H1 (cell line): ENCODE data around the gene LRRC27. TPM values are rescaled to one million over a fixed set of nuclear protein-coding genes. Genes with fewer than 3 reads are reported as not detected.

Experiments
- CTCF ChIA-PET: fragments of 300-600 bp; sonication (Branson Sonifier 250); formaldehyde crosslinking; loops from one replicate; lab custom pipeline; 2021; ENCODE audit not compliant: partially characterized antibody; lab: Charles Lee
- POLR2A ChIA-PET: fragments of 300-600 bp; sonication (Branson Sonifier 250); formaldehyde crosslinking; loops from one replicate; lab custom pipeline; 2021; ENCODE audit warnings: inconsistent platforms; ENCODE audit not compliant: partially characterized antibody; lab: Charles Lee
- DNase-seq, 2 experiments: peaks; one replicate each; pipeline versions ENCODE4 v3.0.0 to v3.0.0-alpha.2; 2010 to 2022; ENCODE audit warnings: low spot score in 2 of 2, low read depth in 1 of 2, mixed read lengths in 1 of 2
- FAIRE-seq: peaks from 2 replicates; lab custom pipeline; 2011; peaks lifted over from hg19 to GRCh38; lab: Jason Lieb, UNC
- H2AFZ ChIP-seq: 2 replicates; pipeline ENCODE4 v1.8.1; 2012; ENCODE audit warnings: low read length, inconsistent platforms
- H2AK5ac ChIP-seq: 2 replicates; pipeline ENCODE4 v1.6.1; 2013; ENCODE audit warnings: low read depth, low read length
- H2BK120ac ChIP-seq: replicated peaks from 2 replicates; pipeline ENCODE3; 2013; ENCODE audit warnings: low read depth, low read length, inconsistent platforms
- H2BK12ac ChIP-seq: 2 replicates; pipeline ENCODE4 v1.6.1; 2013; ENCODE audit warnings: low read depth, low read length
- H2BK15ac ChIP-seq: 2 replicates; pipeline ENCODE4 v1.6.1; 2013; ENCODE audit warnings: low read length
- H2BK20ac ChIP-seq: 2 replicates; pipeline ENCODE4 v1.6.1; 2013; ENCODE audit warnings: low read length
- H2BK5ac ChIP-seq: 2 replicates; pipeline ENCODE4 v1.6.1; 2013; ENCODE audit warnings: low read depth, low read length
- H3K14ac ChIP-seq: 2 replicates; pipeline ENCODE4 v1.6.1; 2013; ENCODE audit warnings: inconsistent platforms; ENCODE audit not compliant: insufficient read length
- H3K18ac ChIP-seq: 2 replicates; pipeline ENCODE4 v1.6.1; 2013; ENCODE audit warnings: low read length; ENCODE audit errors: extremely low read depth
- H3K23ac ChIP-seq: 2 replicates; pipeline ENCODE4 v1.6.1; 2013; ENCODE audit warnings: inconsistent platforms; ENCODE audit not compliant: insufficient read length
- H3K23me2 ChIP-seq: 2 replicates; pipeline ENCODE4 v1.6.1; 2013; ENCODE audit warnings: low read depth, low read length
- H3K27ac ChIP-seq: 2 replicates; pipeline ENCODE4 v1.6.1; 2011; ENCODE audit warnings: low read depth, low read length, inconsistent platforms
- H3K27me3 ChIP-seq, 4 experiments: replicated peaks in 1 of 4; 1 replicate in 1 of 4; 2 replicates in 3 of 4; pipeline versions ENCODE4 v1.6.1 to v1.8.1; 2011 to 2013; ENCODE audit warnings: low read length in 3 of 4, mild to moderate bottlenecking in 3 of 4, inconsistent platforms in 2 of 4, mixed read lengths in 2 of 4, moderate library complexity in 1 of 4; ENCODE audit not compliant: control insufficient read depth in 3 of 4, insufficient read depth in 3 of 4; ENCODE audit errors: extremely low read depth in 1 of 4
- H3K36me3 ChIP-seq, 4 experiments: 2 replicates each; pipeline versions ENCODE4 v1.6.1 to v1.8.1; 2011 to 2013; ENCODE audit warnings: mild to moderate bottlenecking in 4 of 4, low read length in 3 of 4, moderate library complexity in 2 of 4, control low read depth in 1 of 4, inconsistent platforms in 1 of 4; ENCODE audit not compliant: insufficient read depth in 4 of 4, control insufficient read depth in 2 of 4
- H3K4ac ChIP-seq: replicated peaks from 2 replicates; pipeline ENCODE3; 2013; ENCODE audit warnings: low read length, low read depth, mixed read lengths, inconsistent platforms; ENCODE audit not compliant: insufficient read length
- H3K4me1 ChIP-seq, 4 experiments: replicated peaks in 1 of 4; 1 replicate in 1 of 4; 2 replicates in 3 of 4; pipeline versions ENCODE4 v1.6.1 to v1.8.1; 2011 to 2013; ENCODE audit warnings: low read length in 3 of 4, inconsistent platforms in 2 of 4, mixed read lengths in 1 of 4; ENCODE audit not compliant: insufficient read depth in 4 of 4, control insufficient read depth in 3 of 4
- H3K4me2 ChIP-seq, 2 experiments: 2 replicates each; pipeline versions ENCODE4 v1.6.1 to v1.8.1; 2011 to 2013; ENCODE audit warnings: low read depth in 2 of 2, low read length in 2 of 2, control low read depth in 1 of 2, inconsistent platforms in 1 of 2, mild to moderate bottlenecking in 1 of 2; ENCODE audit not compliant: insufficient read depth in 1 of 2
- H3K4me3 ChIP-seq, 4 experiments: fragments of 200-600, 300-600 bp in 1 of 4; sonication (generic), shearing (Covaris generic), sonication (Bioruptor Twin) in 1 of 4; 2 replicates each; pipeline versions ENCODE4 v1.5.1 to v1.8.1; 2011 to 2016; ENCODE audit warnings: low read length in 4 of 4, low read depth in 3 of 4, control low read depth in 2 of 4, inconsistent platforms in 2 of 4, mild to moderate bottlenecking in 2 of 4, mixed read lengths in 1 of 4, moderate library complexity in 1 of 4; ENCODE audit not compliant: insufficient read depth in 2 of 4; ENCODE audit errors: extremely low read depth in 1 of 4
- H3K56ac ChIP-seq: replicated peaks from 2 replicates; pipeline ENCODE3; 2013; ENCODE audit warnings: low read depth, mild to moderate bottlenecking, mixed read lengths, low read length, inconsistent platforms; ENCODE audit not compliant: insufficient read length
- H3K79me1 ChIP-seq: 2 replicates; pipeline ENCODE4 v1.6.1; 2013; ENCODE audit warnings: low read depth, low read length, control low read depth
- H3K79me2 ChIP-seq, 2 experiments: 2 replicates each; pipeline versions ENCODE4 v1.6.1 to v1.8.1; 2012 to 2013; ENCODE audit warnings: low read length in 2 of 2, mild to moderate bottlenecking in 2 of 2, inconsistent platforms in 1 of 2; ENCODE audit not compliant: insufficient read depth in 2 of 2, control insufficient read depth in 1 of 2
- H3K9ac ChIP-seq, 4 experiments: replicated peaks in 1 of 4; 1 replicate in 1 of 4; 2 replicates in 3 of 4; pipeline versions ENCODE4 v1.6.1 to v1.8.1; 2011 to 2013; ENCODE audit warnings: low read depth in 3 of 4, low read length in 3 of 4, control low read depth in 2 of 4, mild to moderate bottlenecking in 2 of 4, moderate library complexity in 2 of 4, inconsistent platforms in 1 of 4; ENCODE audit errors: extremely low read depth in 1 of 4
- H3K9me3 ChIP-seq, 2 experiments: 2 replicates each; pipeline versions ENCODE4 v1.6.1 to v1.8.1; 2012 to 2013; ENCODE audit warnings: mild to moderate bottlenecking in 2 of 2, moderate library complexity in 2 of 2, control low read depth in 1 of 2, inconsistent platforms in 1 of 2, low read depth in 1 of 2, low read length in 1 of 2, mixed read lengths in 1 of 2; ENCODE audit not compliant: insufficient read depth in 2 of 2
- H4K20me1 ChIP-seq, 2 experiments: replicated peaks in 1 of 2; 2 replicates each; pipeline versions ENCODE3 to v1.8.1; 2011 to 2013; ENCODE audit warnings: inconsistent platforms in 2 of 2, low read length in 2 of 2, mild to moderate bottlenecking in 1 of 2; ENCODE audit not compliant: insufficient read depth in 2 of 2, control insufficient read depth in 1 of 2
- H4K5ac ChIP-seq: 2 replicates; pipeline ENCODE4 v1.6.1; 2013; ENCODE audit warnings: low read length, low read depth, mixed read lengths, inconsistent platforms; ENCODE audit not compliant: insufficient read length
- H4K8ac ChIP-seq: 2 replicates; pipeline ENCODE4 v1.8.0; 2013; ENCODE audit warnings: mild to moderate bottlenecking, moderate library complexity, low read length, inconsistent platforms; ENCODE audit not compliant: insufficient read depth; ENCODE audit errors: extremely low read depth
- H4K91ac ChIP-seq: replicated peaks from 2 replicates; pipeline ENCODE3; 2013; ENCODE audit warnings: low read length, mixed read lengths, inconsistent platforms; ENCODE audit not compliant: insufficient read length
- BRCA1 ChIP-seq: IDR thresholded peaks from 2 replicates; pipeline ENCODE4 v1.6.1; 2012; ENCODE audit warnings: low read depth, low read length, improper control_type of control experiment
- CHD1 ChIP-seq: IDR thresholded peaks from 2 replicates; pipeline ENCODE4 v1.6.1; 2012; ENCODE audit warnings: low read depth, low read length, improper control_type of control experiment
- CTBP2 ChIP-seq: IDR thresholded peaks from 2 replicates; pipeline ENCODE4 v1.7.0; 2011; ENCODE audit warnings: borderline replicate concordance, mild to moderate bottlenecking, moderate library complexity, mixed read lengths, low read length; ENCODE audit not compliant: insufficient read depth, insufficient read length
- GTF2F1 ChIP-seq: IDR thresholded peaks from 2 replicates; pipeline ENCODE4 v1.6.1; 2012; ENCODE audit warnings: low read depth, low read length, improper control_type of control experiment, borderline replicate concordance
- JUN ChIP-seq: IDR thresholded peaks from 2 replicates; pipeline ENCODE4 v1.6.1; 2011; ENCODE audit warnings: low read depth, mild to moderate bottlenecking, improper control_type of control experiment, low read length
- RAD21 ChIP-seq, 2 experiments: IDR thresholded peaks in 1 of 2; conservative IDR thresholded peaks in 1 of 2; 2 replicates each; pipeline ENCODE4 v1.6.1; 2011; ENCODE audit warnings: low read depth in 2 of 2, low read length in 2 of 2, improper control_type of control experiment in 1 of 2, inconsistent platforms in 1 of 2, mild to moderate bottlenecking in 1 of 2, moderate library complexity in 1 of 2
- RFX5 ChIP-seq: IDR thresholded peaks from 2 replicates; pipeline ENCODE4 v1.6.1; 2011; ENCODE audit warnings: low read depth, low read length, improper control_type of control experiment, borderline replicate concordance
- TEAD4 ChIP-seq: IDR thresholded peaks from 2 replicates; pipeline ENCODE4 v1.6.1; 2012; ENCODE audit warnings: low read depth, low read length, inconsistent platforms, mixed read lengths
- WGBS, 2 experiments: shearing (Covaris generic) in 1 of 2; methylation state at CpG; one replicate each; pipeline versions ENCODE4 v1.1.6 to v1.1.7; 2013 to 2015; ENCODE audit warnings: low lambda C conversion rate in 2 of 2, mixed read lengths in 2 of 2, inconsistent platforms in 1 of 2, low coverage in 1 of 2, missing lambda C conversion rate in 1 of 2; ENCODE audit not compliant: insufficient replicate concordance in 2 of 2, insufficient coverage in 1 of 2, insufficient read length in 1 of 2; ENCODE audit errors: extremely low coverage in 1 of 2, missing lambda C conversion rate in 1 of 2; 5-methylcytosine and 5-hydroxymethylcytosine counted together
- polyA plus RNA-seq, 7 experiments: library from polyadenylated mRNA; depleted of rRNA in 3 of 7; stranded (reverse) in 5 of 7; unstranded in 2 of 7; fragments of >200 nt in 5 of 7; fragments of 200-250 nt in 2 of 7; gene quantifications; 1 replicate in 5 of 7; 2 replicates in 1 of 7; 4 replicates in 1 of 7; pipeline versions ENCODE4 v1.2.1 to v1.2.3, GENCODE V29; 2011 to 2013; ENCODE audit warnings: missing spikeins in 2 of 7, mixed read lengths in 2 of 7
- total RNA-seq: library from RNA; stranded (reverse); fragmentation: NEBNext Ultra II Directional; extraction: Animal tissue kit (Norgen Biotek cat#: 25700); gene quantifications from 2 replicates; pipeline ENCODE4 v1.2.1, GENCODE V29; 2021
- TF ChIP-seq, protein P1 (sequence below): IDR thresholded peaks from 2 replicates; pipeline ENCODE4 v1.6.1; 2011; ENCODE audit warnings: low read length, improper control_type of control experiment

Gene LRRC27
- total and polyA plus RNA-seq, 2 of the 8 experiments (the other 6 are each of a cell fraction or from before 2014, with no cell fraction given), result 1.2 to 3.8 TPM

DNA sequence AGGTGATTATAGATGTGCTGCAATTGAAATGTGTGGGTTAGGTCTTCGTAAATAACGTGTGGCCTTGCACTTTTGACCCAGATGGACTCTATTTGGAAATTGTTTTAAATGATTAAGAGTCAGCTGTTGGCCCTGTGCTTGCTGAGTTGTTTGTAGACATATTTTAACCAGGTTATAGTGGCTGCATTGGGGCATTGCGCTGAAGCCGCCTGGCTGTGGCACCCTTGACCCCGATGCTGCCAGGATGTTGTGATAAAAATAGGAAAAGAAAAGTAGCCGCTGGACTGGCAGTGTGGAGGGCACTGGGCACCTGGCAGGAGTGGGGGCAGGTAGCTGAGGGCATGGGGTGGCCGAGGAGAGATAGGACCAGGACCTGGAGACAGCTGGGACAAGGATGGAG lies 13.4 kb downstream of the LRRC27 start:
- H3K4me3 ChIP-seq, result no peak overlapping the region
- no peak overlapping the region for H2BK12ac ChIP-seq
- POLR2A ChIA-PET, result no interaction called here

More for the DNA sequence above, 13.4 kb downstream of the LRRC27 start:
- no peak for FAIRE-seq
- Histone ChIP-seq H3K4me2 (no peak overlapping the region), H3K79me1 (no peaks in the 10 kb centered on the region), H3K27me3 (no peaks in the 10 kb centered on the region), H2BK20ac (no peak overlapping the region), H3K23me2 (no peaks in the 10 kb centered on the region), H3K4ac (no peak overlapping the region), H2BK5ac (no peak overlapping the region), H4K91ac (no peak overlapping the region), H3K27ac (no peak overlapping the region), H3K18ac (no peak overlapping the region), H2AK5ac (no peak overlapping the region), H2AFZ (no peak overlapping the region), H3K23ac (no peak overlapping the region), H2BK15ac (no peak overlapping the region), H2BK120ac (no peak overlapping the region), H3K9ac (no peak overlapping the region), H4K20me1 (no peaks in the 10 kb centered on the region), H4K8ac (no peak overlapping the region), H3K56ac (no peak overlapping the region), H3K36me3 (no peaks in the 10 kb centered on the region), H3K4me1 (no peaks in the 10 kb centered on the region), H3K9me3 (no peaks in the 10 kb centered on the region)
- WGBS, 2 experiments, result 83% methylated on average over 7 of the region's 7 CpGs; no CpG with 5 or more reads in 1 of the 2 experiments
- DNase-seq, result no peak
- CTCF ChIA-PET, result interaction anchor here (0.7 kb wide), 1 partner anchor 15 kb away, joined by 3 read pairs; no protein-coding TSS in a partner anchor
- TF ChIP-seq JUN, result no peak
- no peak for TF ChIP-seq TEAD4
- TF ChIP-seq RFX5, result no peak
- no peak for TF ChIP-seq GTF2F1
- no peak for TF ChIP-seq CTBP2
- no peak for TF ChIP-seq CHD1
- TF ChIP-seq BRCA1, result no peak
- TF ChIP-seq, protein P1, sequence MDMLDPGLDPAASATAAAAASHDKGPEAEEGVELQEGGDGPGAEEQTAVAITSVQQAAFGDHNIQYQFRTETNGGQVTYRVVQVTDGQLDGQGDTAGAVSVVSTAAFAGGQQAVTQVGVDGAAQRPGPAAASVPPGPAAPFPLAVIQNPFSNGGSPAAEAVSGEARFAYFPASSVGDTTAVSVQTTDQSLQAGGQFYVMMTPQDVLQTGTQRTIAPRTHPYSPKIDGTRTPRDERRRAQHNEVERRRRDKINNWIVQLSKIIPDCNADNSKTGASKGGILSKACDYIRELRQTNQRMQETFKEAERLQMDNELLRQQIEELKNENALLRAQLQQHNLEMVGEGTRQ, result no peak
- no peak for TF ChIP-seq RAD21 (IDR thresholded peaks at IDR 0.05 in 1 of 2, conservative IDR thresholded peaks at IDR 0.05 in 1 of 2; ENCODE audit: low read depth in 2 of 2, low read length in 2 of 2)
- TF ChIP-seq, all 59 proteins: peak for 0
- no peak overlapping the region for H4K5ac ChIP-seq
- no peak overlapping the region for H3K14ac ChIP-seq
- H3K79me2 ChIP-seq, result no peaks in the 10 kb centered on the region
